ENCODE results near the gene LRRC7.

DNA sequence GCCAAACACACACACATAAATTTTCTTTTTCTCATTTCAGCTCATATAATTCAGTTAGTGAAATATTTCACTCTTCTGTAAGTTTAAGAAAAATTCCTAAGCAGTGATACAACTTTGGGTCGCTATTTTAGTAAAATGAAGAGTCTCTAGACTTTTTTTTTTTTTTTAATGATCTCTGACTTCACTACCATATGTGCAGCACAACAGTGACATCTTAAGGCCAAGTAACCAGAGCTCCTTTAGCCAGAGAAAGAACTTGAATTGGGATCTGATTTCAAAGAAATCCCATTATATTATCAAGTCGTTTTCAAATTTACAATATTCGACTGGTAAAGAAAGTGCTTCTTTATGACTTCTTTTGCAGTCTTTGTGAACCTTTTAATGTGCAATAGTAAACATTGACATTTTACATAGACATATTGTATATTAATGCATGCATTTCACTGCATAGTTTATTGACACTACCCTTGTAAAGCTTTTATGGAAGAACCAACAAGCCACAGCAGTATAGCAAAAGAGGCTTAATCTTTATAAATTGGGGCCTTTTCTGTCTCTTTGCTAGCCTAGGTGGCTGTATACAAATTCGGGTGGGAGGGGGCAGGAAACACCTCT, 575.4 kb downstream of the LRRC7 start:
- TF ChIP-seq CEBPB (IDR thresholded peaks at IDR 0.05) (no peak), TEAD4 (IDR thresholded peaks at IDR 0.05) (no peak), YY1 (IDR thresholded peaks at IDR 0.05; ENCODE audit: low read depth) (no peak), EGR1 (IDR thresholded peaks at IDR 0.05) (no peak), EP300 (IDR thresholded peaks at IDR 0.05; ENCODE audit: borderline replicate concordance) (no peak), NFIC (IDR thresholded peaks at IDR 0.05) (no peak), TCF12 (IDR thresholded peaks at IDR 0.05; ENCODE audit: low read depth) (no peak), TAF1 (IDR thresholded peaks at IDR 0.05; ENCODE audit: low read depth) (no peak), CREB1 (IDR thresholded peaks at IDR 0.05; ENCODE audit: low read depth) (no peak), RAD21 (IDR thresholded peaks at IDR 0.05; ENCODE audit: low read depth) (peak; percentile 23)
- TF ChIP-seq, protein P1, sequence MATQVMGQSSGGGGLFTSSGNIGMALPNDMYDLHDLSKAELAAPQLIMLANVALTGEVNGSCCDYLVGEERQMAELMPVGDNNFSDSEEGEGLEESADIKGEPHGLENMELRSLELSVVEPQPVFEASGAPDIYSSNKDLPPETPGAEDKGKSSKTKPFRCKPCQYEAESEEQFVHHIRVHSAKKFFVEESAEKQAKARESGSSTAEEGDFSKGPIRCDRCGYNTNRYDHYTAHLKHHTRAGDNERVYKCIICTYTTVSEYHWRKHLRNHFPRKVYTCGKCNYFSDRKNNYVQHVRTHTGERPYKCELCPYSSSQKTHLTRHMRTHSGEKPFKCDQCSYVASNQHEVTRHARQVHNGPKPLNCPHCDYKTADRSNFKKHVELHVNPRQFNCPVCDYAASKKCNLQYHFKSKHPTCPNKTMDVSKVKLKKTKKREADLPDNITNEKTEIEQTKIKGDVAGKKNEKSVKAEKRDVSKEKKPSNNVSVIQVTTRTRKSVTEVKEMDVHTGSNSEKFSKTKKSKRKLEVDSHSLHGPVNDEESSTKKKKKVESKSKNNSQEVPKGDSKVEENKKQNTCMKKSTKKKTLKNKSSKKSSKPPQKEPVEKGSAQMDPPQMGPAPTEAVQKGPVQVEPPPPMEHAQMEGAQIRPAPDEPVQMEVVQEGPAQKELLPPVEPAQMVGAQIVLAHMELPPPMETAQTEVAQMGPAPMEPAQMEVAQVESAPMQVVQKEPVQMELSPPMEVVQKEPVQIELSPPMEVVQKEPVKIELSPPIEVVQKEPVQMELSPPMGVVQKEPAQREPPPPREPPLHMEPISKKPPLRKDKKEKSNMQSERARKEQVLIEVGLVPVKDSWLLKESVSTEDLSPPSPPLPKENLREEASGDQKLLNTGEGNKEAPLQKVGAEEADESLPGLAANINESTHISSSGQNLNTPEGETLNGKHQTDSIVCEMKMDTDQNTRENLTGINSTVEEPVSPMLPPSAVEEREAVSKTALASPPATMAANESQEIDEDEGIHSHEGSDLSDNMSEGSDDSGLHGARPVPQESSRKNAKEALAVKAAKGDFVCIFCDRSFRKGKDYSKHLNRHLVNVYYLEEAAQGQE (IDR thresholded peaks at IDR 0.05; ENCODE audit: low read depth): no peak
- TF ChIP-seq, protein P2, sequence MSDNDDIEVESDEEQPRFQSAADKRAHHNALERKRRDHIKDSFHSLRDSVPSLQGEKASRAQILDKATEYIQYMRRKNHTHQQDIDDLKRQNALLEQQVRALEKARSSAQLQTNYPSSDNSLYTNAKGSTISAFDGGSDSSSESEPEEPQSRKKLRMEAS (IDR thresholded peaks at IDR 0.05): no peak
